ENCODE data around the gene CBFB. TPM values are rescaled to one million over a fixed set of nuclear protein-coding genes. Genes with fewer than 3 reads are reported as not detected.

CBFB gene
- total RNA-seq, 2 donors from 2014 or later, result 27.0 to 46.2 TPM

GRCh38 chr16:67088551-67088950 is 59.6 kb downstream of the CBFB start:
- Histone ChIP-seq H3K9me3 (no peaks in the 10 kb centered on the region), H3K27me3 (replicated peaks; ENCODE audit: insufficient read depth) (no peaks in the 10 kb centered on the region), H3K36me3 (no peaks in the 10 kb centered on the region), H3K4me3 (no peak overlapping the region), H3K4me1 (replicated peaks) (no peaks in the 10 kb centered on the region), H3K27ac (no peak overlapping the region)
- intact Hi-C loops (cut with DNase I), result no loop called here
- 64% methylated on average over 4 of the region's 4 CpGs for WGBS
- TF ChIP-seq POLR2A (IDR thresholded peaks at IDR 0.05) (no peak), CTCF (IDR thresholded peaks at IDR 0.05) (no peak), POLR2AphosphoS5 (IDR thresholded peaks at IDR 0.05) (no peak)
- no peak for DNase-seq (ENCODE audit: low spot score)

DNA sequence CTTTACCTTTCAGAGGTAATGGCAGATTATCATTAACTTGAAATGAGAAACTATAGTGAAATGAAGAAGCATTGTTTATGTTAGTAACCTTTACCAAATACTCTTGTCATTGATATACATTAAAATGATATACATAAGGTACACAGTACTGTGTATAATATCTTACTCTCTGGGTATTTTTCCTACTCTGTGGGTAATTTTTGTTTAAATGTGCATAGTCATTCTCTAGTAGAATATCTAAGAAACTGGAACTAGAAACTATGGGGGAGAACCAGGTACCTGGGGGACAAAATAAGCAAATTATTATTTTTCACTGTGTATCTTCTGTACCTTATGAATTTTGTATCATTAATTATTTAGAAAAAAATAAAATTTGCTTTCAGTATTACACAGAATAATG is 60.2 kb downstream of the CBFB start:
- H3K27me3 ChIP-seq (replicated peaks; ENCODE audit: insufficient read depth), result no peaks in the 10 kb centered on the region
- no peak overlapping the region for H3K4me3 ChIP-seq
- no peaks in the 10 kb centered on the region for H3K36me3 ChIP-seq
- no peak for TF ChIP-seq POLR2A (IDR thresholded peaks at IDR 0.05)
- no peak for TF ChIP-seq POLR2AphosphoS5 (IDR thresholded peaks at IDR 0.05)
- TF ChIP-seq CTCF (IDR thresholded peaks at IDR 0.05), result no peak
- no peaks in the 10 kb centered on the region for H3K4me1 ChIP-seq (replicated peaks)
- no peak overlapping the region for H3K27ac ChIP-seq
- H3K9me3 ChIP-seq, result no peaks in the 10 kb centered on the region
- intact Hi-C loops (cut with DNase I), result no loop called here
- no peak for DNase-seq (ENCODE audit: low spot score)

DNA sequence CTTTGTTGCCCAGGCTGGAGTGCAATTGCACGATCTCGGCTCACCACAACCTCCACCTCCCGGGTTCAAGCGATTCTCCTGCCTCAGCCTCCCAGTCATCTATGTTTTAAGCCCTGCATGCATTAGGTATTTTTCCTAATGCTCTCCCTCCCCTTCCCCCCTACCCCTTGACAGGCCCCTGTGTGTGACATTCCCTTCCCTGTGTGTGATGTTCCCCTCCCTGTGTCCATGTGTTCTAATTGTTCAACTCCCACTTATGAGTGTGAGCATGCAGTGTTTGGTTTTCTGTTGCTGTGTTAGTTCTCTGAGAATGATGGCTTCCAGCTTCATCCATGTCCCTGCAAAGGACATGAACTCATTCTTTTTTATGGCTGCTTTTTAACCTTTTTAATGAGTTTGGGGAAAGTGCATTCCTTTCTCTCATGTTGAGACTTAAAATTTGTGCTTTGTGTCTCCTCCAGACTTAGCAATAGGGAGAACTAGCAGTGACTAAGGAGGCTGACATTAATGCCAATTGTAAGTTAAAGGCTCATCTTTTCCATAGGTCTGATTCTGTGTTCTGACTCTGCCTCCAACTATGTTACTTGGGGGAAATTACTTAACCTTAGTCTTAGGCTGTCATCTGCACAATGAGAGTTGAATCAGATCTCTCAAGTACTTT is 63.1 kb downstream of the CBFB start:
- no peak for DNase-seq (ENCODE audit: low spot score)
- Histone ChIP-seq H3K27ac (no peak overlapping the region), H3K4me3 (no peak overlapping the region), H3K4me1 (replicated peaks) (no peaks in the 10 kb centered on the region), H3K36me3 (no peaks in the 10 kb centered on the region), H3K9me3 (no peaks in the 10 kb centered on the region), H3K27me3 (replicated peaks; ENCODE audit: insufficient read depth) (no peaks in the 10 kb centered on the region)
- 84% methylated on average over 4 of the region's 4 CpGs for WGBS
- intact Hi-C loops (cut with DNase I), result no loop called here
- no peak for TF ChIP-seq CTCF (IDR thresholded peaks at IDR 0.05)
- no peak for TF ChIP-seq POLR2A (IDR thresholded peaks at IDR 0.05)
- TF ChIP-seq POLR2AphosphoS5 (IDR thresholded peaks at IDR 0.05), result no peak

DNA sequence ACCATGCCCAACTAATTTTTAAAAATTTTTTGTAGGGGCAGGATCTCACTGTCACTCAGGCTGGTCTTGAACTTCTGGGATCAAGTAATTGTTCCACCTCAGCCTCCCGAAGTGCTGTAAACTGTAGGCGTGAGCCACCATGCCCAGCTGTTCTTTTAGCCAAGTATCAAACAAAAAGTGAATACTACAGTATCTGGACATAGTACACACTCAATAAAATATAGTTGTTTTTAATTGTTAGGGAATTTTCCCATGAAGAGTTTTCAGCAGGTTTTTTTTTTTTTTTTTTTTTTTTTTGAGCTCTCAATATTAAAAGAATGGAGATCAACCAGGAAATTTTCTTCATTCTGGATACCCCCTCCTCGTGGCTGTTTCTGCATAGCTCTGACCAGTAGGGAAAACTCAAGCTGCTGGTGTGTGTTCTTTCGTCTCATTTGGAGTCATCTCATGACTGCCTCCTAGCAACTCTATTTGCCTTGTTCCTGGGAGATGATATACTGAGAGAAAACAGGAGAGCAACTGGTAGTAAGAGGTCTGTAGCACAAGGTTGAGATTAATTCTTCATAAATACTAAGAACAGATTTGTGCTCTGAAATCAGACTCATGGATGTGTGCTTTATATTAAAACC is 64.3 kb downstream of the CBFB start:
- no peaks in the 10 kb centered on the region for H3K9me3 ChIP-seq
- 92% methylated on average over 4 of the region's 4 CpGs for WGBS
- no peak overlapping the region for H3K27ac ChIP-seq
- TF ChIP-seq CTCF (IDR thresholded peaks at IDR 0.05) (no peak), POLR2A (IDR thresholded peaks at IDR 0.05) (no peak), POLR2AphosphoS5 (IDR thresholded peaks at IDR 0.05) (no peak)
- intact Hi-C loops (cut with DNase I), result no loop called here
- H3K4me1 ChIP-seq (replicated peaks), result no peaks in the 10 kb centered on the region
- no peaks in the 10 kb centered on the region for H3K27me3 ChIP-seq (replicated peaks; ENCODE audit: insufficient read depth)
- H3K36me3 ChIP-seq, result no peaks in the 10 kb centered on the region
- no peak overlapping the region for H3K4me3 ChIP-seq
- DNase-seq (ENCODE audit: low spot score), result no peak

- DNase-seq (ENCODE audit: low spot score), result no peak
- H3K4me3 ChIP-seq, result no peak overlapping the region
- no peaks in the 10 kb centered on the region for H3K36me3 ChIP-seq
- no peak overlapping the region for H3K27ac ChIP-seq
- intact Hi-C loops (cut with DNase I), result no loop called here
- no peaks in the 10 kb centered on the region for H3K4me1 ChIP-seq (replicated peaks)
- 90% methylated on average over 2 of the region's 2 CpGs for WGBS
- H3K27me3 ChIP-seq (replicated peaks; ENCODE audit: insufficient read depth), result no peaks in the 10 kb centered on the region
- no peak for TF ChIP-seq POLR2A (IDR thresholded peaks at IDR 0.05)
- TF ChIP-seq POLR2AphosphoS5 (IDR thresholded peaks at IDR 0.05), result no peak
- TF ChIP-seq CTCF (IDR thresholded peaks at IDR 0.05), result no peak
- H3K9me3 ChIP-seq, result no peaks in the 10 kb centered on the region
These were observed 69.7 kb downstream of the CBFB start for GRCh38 chr16:67098599-67098998.
